NK-92 (cell line): ENCODE results near the gene SYT11.
"Not testable (repeated sequence)": the region's sequence is repeated elsewhere in the genome, so short reads cannot be mapped to it uniquely, and the experiment has no call there.

ENCODE experiments used
- DNase-seq: peaks from one replicate; lab custom pipeline; 2025; ENCODE audit not compliant: unreplicated experiment; lab: John Stamatoyannopoulos, UW

SYT11 gene

DNA sequence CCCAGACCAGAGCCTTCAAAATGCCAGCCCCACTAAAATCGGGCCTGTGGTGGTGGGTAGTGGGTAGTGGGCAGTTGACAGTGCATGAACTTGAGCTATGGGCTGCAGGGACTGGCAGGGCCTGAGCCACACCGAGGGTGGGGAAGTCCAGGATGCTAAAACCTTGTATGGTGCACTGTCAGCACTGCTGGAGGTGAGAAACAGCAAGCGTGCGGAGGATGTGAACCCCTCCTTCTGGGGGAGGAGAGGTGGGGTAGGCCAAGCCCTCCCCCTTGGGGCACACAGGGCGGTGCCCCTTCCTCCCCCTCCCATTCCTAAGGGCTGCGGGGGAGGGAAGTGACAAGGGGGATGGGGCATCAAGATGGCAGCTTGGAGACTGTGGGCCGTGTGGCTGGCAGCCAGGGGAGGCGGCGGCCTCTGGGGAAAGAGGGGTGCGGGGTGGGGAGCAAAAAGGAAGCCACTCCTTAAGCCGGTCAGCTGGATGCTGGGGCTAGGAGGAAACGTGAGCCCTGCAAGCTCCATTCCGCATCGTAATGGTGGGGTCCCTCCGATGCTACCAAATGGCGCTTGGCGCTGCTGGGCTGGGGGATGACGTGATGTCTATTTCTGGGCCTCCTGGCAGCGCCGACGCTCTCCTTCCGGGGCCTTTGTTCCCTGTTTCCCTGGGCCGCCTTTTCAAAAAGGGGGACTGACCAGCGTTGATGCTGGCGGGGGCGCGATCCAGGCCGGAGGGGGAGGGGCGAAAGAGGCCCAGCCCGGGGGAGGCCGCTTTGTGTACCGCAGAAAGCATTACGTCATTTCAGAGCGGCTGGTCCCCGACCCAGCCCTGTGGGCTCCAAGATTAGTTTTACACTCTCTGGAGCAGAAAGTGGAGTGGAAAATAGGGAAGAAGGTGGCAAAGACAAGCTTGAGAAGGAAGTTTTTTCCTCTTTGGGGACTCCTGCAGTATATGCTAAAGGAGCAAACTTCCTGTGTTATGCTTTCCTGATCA is 809 bp downstream of the SYT11 start:
- no peak for DNase-seq

DNA sequence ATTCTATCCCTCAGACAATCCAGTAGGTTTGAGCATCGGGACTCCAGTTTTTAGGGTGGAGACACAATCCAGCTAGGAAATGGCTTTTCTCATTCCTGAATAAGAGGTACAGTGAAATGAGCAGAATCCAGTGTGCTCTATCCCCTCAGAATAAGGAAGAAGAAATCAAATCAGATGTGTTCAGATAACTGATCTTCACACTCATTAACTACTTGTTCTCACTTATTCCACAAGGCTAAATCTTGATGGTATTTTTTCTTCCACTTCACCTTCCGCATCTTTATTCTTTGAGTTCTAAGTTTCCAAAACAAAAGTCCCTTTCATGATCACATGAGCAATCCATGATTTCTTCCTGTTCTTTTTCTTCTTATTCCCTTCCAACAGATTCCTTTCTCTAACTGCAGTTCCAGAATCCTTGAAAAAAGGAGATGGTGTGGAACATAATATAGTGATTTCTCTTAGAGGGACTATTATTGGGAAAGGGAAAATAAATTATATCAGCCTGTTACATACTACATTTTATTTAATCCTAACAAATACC is 1.7 kb downstream of the SYT11 start:
- no peak for DNase-seq

GRCh38 chr1:155861896-155862295 is 2.5 kb downstream of the SYT11 start:
- no peak for DNase-seq

GRCh38 chr1:155864393-155864792 is 5.0 kb downstream of the SYT11 start:
- DNase-seq = no peak

- no peak for DNase-seq
Measured at GRCh38 chr1:155867766-155868165, 8.4 kb downstream of the SYT11 start.

- no peak for DNase-seq
Measured at GRCh38 chr1:155871390-155871789, 12.0 kb downstream of the SYT11 start.

DNA sequence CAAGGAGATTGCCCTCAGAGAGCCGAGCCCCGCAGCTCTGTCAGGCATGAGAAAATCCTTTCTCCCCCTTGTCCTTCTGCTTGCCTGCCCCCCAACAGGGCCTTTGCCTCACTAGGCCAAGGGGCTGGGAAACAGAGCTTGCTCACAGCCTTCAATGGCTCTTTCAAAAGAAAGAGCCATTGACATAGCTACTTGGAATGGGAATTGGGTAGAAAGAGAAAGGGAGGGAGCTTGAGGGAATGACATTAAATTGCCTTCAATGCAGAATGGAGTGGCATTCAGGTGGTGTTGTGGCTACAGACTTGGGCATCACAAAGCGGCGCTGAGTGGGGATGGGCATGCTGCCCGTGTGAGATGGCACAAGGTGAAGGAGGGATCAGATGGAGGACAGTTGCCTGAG is 13.2 kb downstream of the SYT11 start:
- no peak for DNase-seq

DNA sequence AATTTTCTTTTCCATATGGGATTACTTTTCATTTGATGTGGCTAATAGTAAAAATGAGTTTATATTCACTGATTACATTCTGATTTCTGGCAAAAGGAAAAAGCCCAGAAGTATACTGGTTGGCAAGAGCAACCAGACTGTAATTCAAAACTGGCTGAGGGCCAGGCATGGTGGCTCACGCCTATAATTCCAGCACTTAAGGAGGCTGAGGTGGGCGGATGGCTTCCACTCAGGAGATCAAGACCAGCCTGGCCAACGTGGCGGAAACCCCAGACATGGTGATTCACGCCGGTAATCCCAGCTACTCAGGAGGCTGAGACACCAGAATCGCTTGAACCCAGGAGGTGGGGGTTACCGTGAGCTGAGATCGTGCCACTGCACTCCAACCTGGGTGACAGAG is 14.5 kb downstream of the SYT11 start:
- no peak for DNase-seq

DNA sequence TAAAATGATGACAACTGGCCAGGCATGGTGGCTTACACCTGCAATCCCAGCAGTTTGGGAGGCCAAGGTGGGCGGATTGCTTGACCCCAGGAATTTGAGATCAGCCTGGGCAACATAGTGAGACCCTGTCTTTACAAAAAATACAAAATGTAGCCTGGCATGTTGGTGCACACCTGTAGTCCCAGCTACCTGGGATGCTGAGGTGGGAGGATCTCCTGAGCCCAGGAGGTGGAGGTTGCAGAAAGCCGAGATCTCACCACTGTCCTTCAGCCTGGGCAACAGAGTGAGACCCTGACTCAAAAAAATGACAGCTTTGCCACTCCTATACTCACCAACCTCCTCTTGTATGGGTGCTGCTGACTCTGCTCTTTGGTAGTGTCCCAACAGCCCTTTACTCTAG is 18.6 kb downstream of the SYT11 start:
- no peak for DNase-seq

GRCh38 chr1:155880251-155880650 is 20.9 kb downstream of the SYT11 start:
- no peak for DNase-seq

DNA sequence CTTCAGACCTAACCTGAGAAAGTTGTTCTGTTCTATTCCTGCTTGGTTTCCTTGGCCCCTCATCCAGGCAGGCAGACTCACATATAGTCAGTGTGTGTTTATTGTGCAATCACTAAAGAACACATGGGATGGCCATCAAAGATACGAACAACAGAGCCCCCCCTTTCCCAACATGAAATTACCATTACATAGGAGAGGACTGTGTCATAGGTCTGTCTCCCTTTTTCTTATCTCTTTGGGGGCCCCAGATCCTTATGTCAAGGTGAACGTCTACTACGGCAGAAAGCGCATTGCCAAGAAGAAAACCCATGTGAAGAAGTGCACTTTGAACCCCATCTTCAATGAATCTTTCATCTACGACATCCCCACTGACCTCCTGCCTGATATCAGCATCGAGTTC is 21.6 kb downstream of the SYT11 start:
- no peak for DNase-seq

- no peak for DNase-seq
Measured at GRCh38 chr1:155882235-155882634, 22.9 kb downstream of the SYT11 start.

- no peak for DNase-seq
Measured at GRCh38 chr1:155882766-155883165, 23.4 kb downstream of the SYT11 start.

GRCh38 chr1:155884031-155884960 is 24.9 kb downstream of the SYT11 start:
- no peak for DNase-seq

GRCh38 chr1:155884982-155885381 is 25.6 kb downstream of the SYT11 start:
- no peak for DNase-seq

GRCh38 chr1:155888481-155888880 is 29.1 kb downstream of the SYT11 start:
- DNase-seq = no peak

GRCh38 chr1:155889566-155889965 is 30.2 kb downstream of the SYT11 start:
- no peak for DNase-seq

DNA sequence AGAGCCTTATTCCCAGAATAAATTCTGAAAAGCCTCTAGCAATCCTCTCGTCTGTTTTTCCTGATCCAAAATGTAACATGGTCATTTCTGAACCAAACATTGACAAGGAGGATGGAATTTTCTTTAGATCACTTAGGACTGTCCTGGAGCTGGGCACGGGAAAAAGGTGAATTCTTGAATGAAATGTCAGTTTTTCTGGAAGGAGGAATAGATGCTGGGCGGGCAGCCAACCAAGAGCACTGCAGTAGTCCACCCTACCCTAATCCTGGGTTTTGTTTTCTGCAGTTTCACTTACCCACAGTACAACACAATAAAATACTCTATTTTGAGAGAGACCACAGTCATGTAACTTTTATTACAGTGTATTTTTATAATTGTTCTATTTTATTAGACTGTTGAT is 30.9 kb downstream of the SYT11 start:
- no peak for DNase-seq

- DNase-seq = no peak
Measured at GRCh38 chr1:155892796-155893195, 33.4 kb downstream of the SYT11 start.

- no peak for DNase-seq
Measured at GRCh38 chr1:155893389-155894142, 34.2 kb downstream of the SYT11 start.

DNA sequence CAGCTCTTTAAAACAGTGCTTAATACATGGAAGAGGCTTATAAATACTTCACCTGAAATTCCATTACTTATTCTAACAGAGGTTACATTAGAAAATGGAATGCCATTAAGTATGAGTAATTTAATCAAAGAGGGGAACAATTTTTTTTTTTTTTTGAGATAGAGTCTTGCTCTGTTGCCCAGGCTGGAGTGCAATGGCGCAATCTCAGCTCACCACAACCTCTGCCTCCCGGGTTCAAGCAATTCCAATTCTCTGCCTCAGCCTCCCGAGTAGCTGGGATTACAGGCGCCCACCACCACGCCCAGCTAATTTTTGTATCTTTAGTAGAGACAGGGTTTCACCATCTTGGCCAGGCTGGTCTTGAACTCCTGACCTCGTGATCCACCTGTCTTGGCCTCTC is 36.2 kb downstream of the SYT11 start:
- DNase-seq = not testable (repeated sequence)
